ENCODE measurements around the gene HTT-AS. TPM values are rescaled to one million over a fixed set of nuclear protein-coding genes. Genes with fewer than 3 reads are reported as not detected.

HTT-AS gene
- total and polyA plus RNA-seq, 2 of the 13 experiments (the other 11 are each of a cell fraction or from before 2014, with no cell fraction given): not detected

GRCh38 chr4:3123181-3123671 is 48.9 kb upstream of the HTT-AS start:
- intact Hi-C loops (cut with micrococcal nuclease; ENCODE audit: unreplicated experiment): no loop called here
- Histone ChIP-seq H3K9me3 (ENCODE audit: low read length) (no peaks in the 10 kb centered on the region), H3K4me1 (ENCODE audit: insufficient read depth, low read length) (no peaks in the 10 kb centered on the region), H2AFZ (ENCODE audit: low read length) (no peak overlapping the region), H3K4me3 (replicated peaks in 1 of 3; ENCODE audit: insufficient read depth in 1 of 3, low read depth in 2 of 3, low read length in 3 of 3) (no peak overlapping the region), H3K27ac (ENCODE audit: extremely low read length, insufficient read depth, low read length) (no peak overlapping the region), H3K36me3 (replicated peaks in 1 of 2; ENCODE audit: control insufficient read depth in 1 of 2, insufficient read depth in 2 of 2, low read length in 2 of 2) (peaks cover 21 to 64% of the 10 kb centered on the region in 2 experiments; a peak in 4 of 5 replicates), H3K27me3 (ENCODE audit: control insufficient read depth in 1 of 2, insufficient read depth in 2 of 2, low read length in 2 of 2) (no peaks in the 10 kb centered on the region), H3K4me2 (ENCODE audit: low read depth, low read length) (no peak overlapping the region), H3K79me2 (ENCODE audit: insufficient read depth, low read length) (no peaks in the 10 kb centered on the region), H4K20me1 (ENCODE audit: insufficient read depth, low read length) (no peaks in the 10 kb centered on the region), H3K9ac (ENCODE audit: insufficient read depth, low read depth, low read length) (no peak overlapping the region)
- POLR2A ChIA-PET: no interaction called here
- CTCF ChIA-PET (ENCODE audit: low intra/inter-chr PET ratio, low total read pairs): no interaction called here
- 96% methylated on average over 3 of the region's 3 CpGs for WGBS (ENCODE audit: low lambda C conversion rate)
- no TSS peak for BruUV-seq (replicated peaks)
- no peak for ATAC-seq
- in situ Hi-C loops (cut with HindIII; ENCODE audit: extremely low pct_ligation_motif_present, low pct_unique_long_range_greater_than_20kb): no loop called here
- DNase-seq (ENCODE audit: low spot score): no peak
- no peak for FAIRE-seq
- TF ChIP-seq ZNF10 (CRISPR knock-in tag; IDR thresholded peaks at IDR 0.05; ENCODE audit: borderline replicate concordance, low read depth): no peak
- TF ChIP-seq FOSL2 (CRISPR knock-in tag; IDR thresholded peaks at IDR 0.05): no peak
- TF ChIP-seq KLF13 (CRISPR knock-in tag; IDR thresholded peaks at IDR 0.05): no peak
- TF ChIP-seq ZNF44 (CRISPR knock-in tag; IDR thresholded peaks at IDR 0.05): no peak
- TF ChIP-seq NR3C1 (CRISPR knock-in tag; IDR thresholded peaks at IDR 0.05): no peak
- no peak for TF ChIP-seq FIP1L1 (IDR thresholded peaks at IDR 0.05; ENCODE audit: borderline replicate concordance, insufficient read depth, low read depth, low read length)
- TF ChIP-seq YEATS2 (CRISPR knock-in tag; IDR thresholded peaks at IDR 0.05; ENCODE audit: borderline replicate concordance): no peak
- no peak for TF ChIP-seq MXD4 (CRISPR knock-in tag; IDR thresholded peaks at IDR 0.05)
- no peak for TF ChIP-seq ZNF605 (CRISPR knock-in tag; IDR thresholded peaks at IDR 0.05)
- no peak for TF ChIP-seq ZFYVE20 (CRISPR knock-in tag; IDR thresholded peaks at IDR 0.05; ENCODE audit: borderline replicate concordance, low read depth)
- TF ChIP-seq POLR2AphosphoS2 (IDR thresholded peaks at IDR 0.05; ENCODE audit: low read depth, low read length): no peak
- no peak for TF ChIP-seq DMAP1 (CRISPR knock-in tag; IDR thresholded peaks at IDR 0.05)
- TF ChIP-seq ZNF766 (CRISPR knock-in tag; IDR thresholded peaks at IDR 0.05; ENCODE audit: borderline replicate concordance): no peak
